DND-41 (cell line): ENCODE results near the gene PLXNA4.

ENCODE experiments used
- ATAC-seq: fragments of 200-7000 bp; cut with Tn5 transposase; 3 replicates; pipeline ENCODE4 v1.9.1; 2021; ENCODE audit warnings: low read depth; ENCODE audit not compliant: insufficient read depth
- DNase-seq: peaks from one replicate; pipeline ENCODE4 v3.0.0-alpha.2; 2020
- H2AFZ ChIP-seq: 2 replicates; pipeline ENCODE4 v1.6.0; 2012; ENCODE audit warnings: low read depth, low read length
- H3K27ac ChIP-seq: 2 replicates; pipeline ENCODE4 v1.5.1; 2012; ENCODE audit warnings: low read length, inconsistent platforms
- H3K27me3 ChIP-seq: fragments of 200-600 bp; sonication (generic); 2 replicates; pipeline ENCODE4 v1.6.0; 2012; ENCODE audit warnings: low read length, mild to moderate bottlenecking, inconsistent platforms; ENCODE audit not compliant: insufficient read depth, poor library complexity
- H3K36me3 ChIP-seq: 2 replicates; pipeline ENCODE4 v1.5.1; 2012; ENCODE audit warnings: low read length, inconsistent platforms; ENCODE audit not compliant: insufficient read depth
- H3K4me1 ChIP-seq: 2 replicates; pipeline ENCODE4 v1.5.1; 2012; ENCODE audit warnings: mild to moderate bottlenecking, low read length; ENCODE audit not compliant: insufficient read depth
- H3K4me2 ChIP-seq: 2 replicates; pipeline ENCODE4 v1.6.0; 2012; ENCODE audit warnings: mild to moderate bottlenecking, moderate library complexity, low read length, inconsistent platforms; ENCODE audit not compliant: insufficient read depth
- H3K4me3 ChIP-seq, 2 experiments: fragments of 200-600 bp in 1 of 2; shearing (Covaris generic) in 1 of 2; 2 replicates each; pipeline ENCODE4 v1.5.1; 2012 to 2016; ENCODE audit warnings: inconsistent platforms in 2 of 2, low read length in 2 of 2, mild to moderate bottlenecking in 2 of 2, low read depth in 1 of 2, moderate library complexity in 1 of 2
- H3K79me2 ChIP-seq: 2 replicates; pipeline ENCODE4 v1.6.0; 2012; ENCODE audit warnings: low read length, inconsistent platforms; ENCODE audit not compliant: insufficient read depth
- H3K9ac ChIP-seq: 2 replicates; pipeline ENCODE4 v1.6.0; 2012; ENCODE audit warnings: low read depth, mild to moderate bottlenecking, inconsistent platforms, low read length, moderate library complexity
- H3K9me3 ChIP-seq: 2 replicates; pipeline ENCODE4 v1.5.1; 2012; ENCODE audit warnings: low read length, moderate library complexity, mild to moderate bottlenecking, inconsistent platforms; ENCODE audit not compliant: insufficient read depth, severe bottlenecking
- H4K20me1 ChIP-seq: 2 replicates; pipeline ENCODE4 v1.6.0; 2012; ENCODE audit warnings: low read length; ENCODE audit not compliant: insufficient read depth
- CTCF ChIP-seq: IDR thresholded peaks from 2 replicates; pipeline ENCODE4 v1.5.1; 2012; ENCODE audit warnings: borderline replicate concordance, low read length, moderate library complexity, mild to moderate bottlenecking; ENCODE audit not compliant: poor library complexity, severe bottlenecking; ENCODE audit errors: extremely low read depth
- EZH2 ChIP-seq: IDR thresholded peaks from 3 replicates; pipeline ENCODE4 v1.6.1; 2012; ENCODE audit warnings: borderline replicate concordance, low read depth, mild to moderate bottlenecking, moderate library complexity, low read length, inconsistent platforms; ENCODE audit not compliant: severe bottlenecking

PLXNA4 gene

GRCh38 chr7:132279718-132280117 is 296.6 kb downstream of the PLXNA4 start:
- ATAC-seq, result no peak
- Histone ChIP-seq H3K4me2 (no peak overlapping the region), H3K4me3 (no peak overlapping the region), H3K9ac (no peak overlapping the region), H3K79me2 (no peaks in the 10 kb centered on the region), H3K9me3 (no peaks in the 10 kb centered on the region), H3K36me3 (no peaks in the 10 kb centered on the region), H3K27me3 (no peaks in the 10 kb centered on the region), H3K27ac (no peak overlapping the region), H2AFZ (no peak overlapping the region), H3K4me1 (no peaks in the 10 kb centered on the region), H4K20me1 (no peaks in the 10 kb centered on the region)
- TF ChIP-seq CTCF (no peak), EZH2 (no peak)
- DNase-seq, result no peak

DNA sequence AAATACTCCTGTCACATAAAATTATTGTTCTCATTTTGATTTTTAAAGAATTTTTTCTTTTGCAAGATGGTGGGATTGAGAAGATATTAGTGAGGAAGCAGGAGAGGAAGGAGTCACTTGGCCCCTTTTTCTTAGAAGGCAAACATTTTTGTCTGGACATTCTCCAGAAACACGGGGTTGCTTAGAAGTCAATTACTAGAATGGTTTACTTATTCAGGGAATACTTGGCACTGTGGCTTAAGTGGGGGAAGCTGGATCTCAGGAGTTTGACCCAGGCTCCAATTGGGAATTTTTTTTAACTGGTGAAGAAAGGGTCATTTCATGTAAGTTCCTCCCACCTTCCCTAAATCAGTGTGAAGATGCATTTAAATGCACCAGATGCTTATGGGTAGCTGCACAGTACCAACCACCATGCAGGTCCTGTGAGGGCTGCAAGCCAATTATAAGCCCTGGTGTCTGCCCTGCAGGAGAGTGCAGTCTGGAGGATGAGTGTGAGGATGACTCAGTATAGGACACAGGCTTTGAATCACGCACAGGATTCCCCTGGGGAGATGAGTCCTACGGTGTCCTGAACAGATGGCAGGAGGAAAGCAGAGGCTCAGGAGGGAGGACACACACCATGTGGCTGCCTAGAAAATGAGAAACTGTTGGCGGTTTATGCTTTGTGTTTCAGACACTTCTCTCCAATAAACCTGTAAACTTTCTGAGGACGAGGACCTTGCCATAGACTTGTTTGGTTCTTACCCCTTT is 299.1 kb downstream of the PLXNA4 start:
- no peak overlapping the region for H3K27ac ChIP-seq
- ATAC-seq (no peak), DNase-seq (no peak)
- H3K4me2 ChIP-seq, result no peak overlapping the region
- no peak overlapping the region for H3K4me3 ChIP-seq
- H3K9me3 ChIP-seq, result no peaks in the 10 kb centered on the region
- no peak overlapping the region for H2AFZ ChIP-seq
- H4K20me1 ChIP-seq, result no peaks in the 10 kb centered on the region
- H3K79me2 ChIP-seq, result no peaks in the 10 kb centered on the region
- H3K4me1 ChIP-seq, result no peaks in the 10 kb centered on the region
- TF ChIP-seq CTCF (no peak), EZH2 (no peak)
- no peaks in the 10 kb centered on the region for H3K36me3 ChIP-seq
- no peaks in the 10 kb centered on the region for H3K27me3 ChIP-seq
- no peak overlapping the region for H3K9ac ChIP-seq

DNA sequence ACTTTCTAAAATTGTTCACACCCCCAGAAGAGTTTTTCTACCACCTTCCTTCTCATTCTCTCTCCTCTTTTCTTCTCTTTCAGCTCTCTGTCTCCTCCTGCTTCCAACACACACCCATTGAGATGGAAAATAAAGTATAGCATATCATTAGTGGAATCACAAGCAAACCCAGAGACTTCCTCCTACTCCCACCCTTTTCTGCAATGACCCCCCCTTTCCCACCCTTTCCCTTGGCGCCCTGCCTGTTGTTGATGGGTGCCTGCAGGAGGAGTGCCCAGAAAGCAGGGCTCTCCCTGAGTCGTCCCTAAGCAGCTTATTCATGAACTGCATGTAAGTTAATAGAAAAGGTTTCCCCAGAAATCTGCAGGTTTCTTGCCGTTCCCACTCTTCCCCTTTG is 300.0 kb downstream of the PLXNA4 start:
- Histone ChIP-seq H3K4me1 (no peaks in the 10 kb centered on the region), H4K20me1 (no peaks in the 10 kb centered on the region), H3K27me3 (no peaks in the 10 kb centered on the region), H3K9ac (no peak overlapping the region), H3K4me2 (no peak overlapping the region), H3K9me3 (no peaks in the 10 kb centered on the region), H3K36me3 (no peaks in the 10 kb centered on the region), H3K4me3 (no peak overlapping the region), H3K79me2 (no peaks in the 10 kb centered on the region), H3K27ac (no peak overlapping the region), H2AFZ (no peak overlapping the region)
- DNase-seq (no peak), ATAC-seq (no peak)
- no peak for TF ChIP-seq CTCF
- no peak for TF ChIP-seq EZH2
